PC-3 (cell line): ENCODE results near the gene AFF4.

Experiments
- CTCF ChIP-seq: fragments of 300-600 bp; sonication (generic); conservative IDR thresholded peaks from 2 replicates; pipeline ENCODE4 v1.5.1; 2017; ENCODE audit warnings: antibody characterized with exemption, low read depth, mild to moderate bottlenecking, low read length
- EZH2 ChIP-seq: fragments of 300-600 bp; sonication (generic); IDR thresholded peaks from one replicate; pipeline ENCODE4 v1.6.1; 2017; ENCODE audit warnings: antibody characterized with exemption, mild to moderate bottlenecking, low read length; ENCODE audit not compliant: unreplicated experiment
- EZH2phosphoT487 ChIP-seq: fragments of 300-600 bp; sonication (generic); IDR thresholded peaks from 2 replicates; pipeline ENCODE4 v1.6.1; 2018; ENCODE audit warnings: mild to moderate bottlenecking, antibody characterized with exemption, low read length, borderline replicate concordance

- TF ChIP-seq CTCF (no peak), EZH2phosphoT487 (no peak), EZH2 (no peak)
Measured at GRCh38 chr5:132871459-132872284, 91.8 kb downstream of the AFF4 start.
